ENCODE measurements around the gene NSUN2. TPM values are rescaled to one million over a fixed set of nuclear protein-coding genes. Genes with fewer than 3 reads are reported as not detected.
"Not testable (repeated sequence)": the region's sequence is repeated elsewhere in the genome, so short reads cannot be mapped to it uniquely, and the experiment has no call there.

NSUN2 gene
- polyA plus RNA-seq, 1 donor, result 83.8 TPM

- no peak overlapping the region for H3K27ac ChIP-seq (ENCODE audit: low read length)
- no peaks in the 10 kb centered on the region for H3K4me1 ChIP-seq (ENCODE audit: control insufficient read depth, insufficient read depth, low read length)
- WGBS (ENCODE audit: insufficient coverage, low lambda C conversion rate), result no CpG with 5 or more reads among the region's 10 CpGs
- H3K36me3 ChIP-seq (ENCODE audit: control insufficient read depth, insufficient read depth, low read length), result peaks cover 5% of the 10 kb centered on the region
- peaks cover 6% of the 10 kb centered on the region for H3K9me3 ChIP-seq (ENCODE audit: control insufficient read depth, low read depth, low read length)
- H3K27me3 ChIP-seq (ENCODE audit: control insufficient read depth, insufficient read depth, low read length), result no peaks in the 10 kb centered on the region
- no peak overlapping the region for H3K4me3 ChIP-seq (ENCODE audit: low read length)
- no peak for DNase-seq
Measured at GRCh38 chr5:6649186-6649585, 16.3 kb upstream of the NSUN2 start.

DNA sequence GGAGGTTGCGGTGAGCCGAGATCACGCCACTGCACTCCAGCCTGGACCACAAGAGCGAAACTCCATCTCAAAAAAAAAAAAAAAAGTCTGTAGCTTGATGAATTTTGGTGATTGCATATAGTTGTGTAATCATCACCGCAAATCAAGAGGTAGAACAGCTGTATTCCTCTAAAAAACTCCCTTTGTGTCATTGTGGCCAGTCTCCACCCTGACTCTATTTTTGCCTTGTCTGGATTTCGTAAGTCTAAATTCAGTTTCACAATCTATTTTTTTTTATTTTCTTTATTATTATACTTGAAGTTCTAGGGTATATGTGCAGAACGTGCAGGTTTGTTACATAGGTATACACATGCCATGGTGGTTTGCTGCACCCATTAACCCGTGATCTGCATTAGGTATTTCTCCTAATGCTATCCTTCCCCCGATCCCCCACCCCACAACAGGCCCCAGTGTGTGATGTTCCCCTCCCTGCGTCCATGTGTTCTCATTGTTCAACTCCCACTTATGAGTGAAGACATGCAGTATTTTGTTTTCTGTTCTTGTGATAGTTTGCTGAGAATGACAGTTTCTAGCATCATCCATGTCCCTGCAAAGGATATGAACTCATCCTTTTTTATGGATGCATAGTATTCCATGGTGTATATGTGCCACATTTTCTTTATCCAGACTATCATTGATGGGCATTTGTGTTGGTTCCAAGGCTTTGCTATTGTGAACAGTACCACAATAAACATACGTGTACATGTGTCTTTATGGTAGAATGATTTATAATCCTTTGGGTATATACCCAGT lies 12.9 kb upstream of the NSUN2 start:
- H3K4me1 ChIP-seq (ENCODE audit: control insufficient read depth, insufficient read depth, low read length); H3K27me3 ChIP-seq (ENCODE audit: control insufficient read depth, insufficient read depth, low read length); H3K36me3 ChIP-seq (ENCODE audit: control insufficient read depth, insufficient read depth, low read length); H3K9me3 ChIP-seq (ENCODE audit: control insufficient read depth, low read depth, low read length); H3K27ac ChIP-seq (ENCODE audit: low read length); H3K4me3 ChIP-seq (ENCODE audit: low read length); DNase-seq: not testable (repeated sequence)
- WGBS (ENCODE audit: insufficient coverage, low lambda C conversion rate), result 82% methylated on average over 1 of the region's 11 CpGs

GRCh38 chr5:6644794-6645241 lies 12.0 kb upstream of the NSUN2 start:
- WGBS (ENCODE audit: insufficient coverage, low lambda C conversion rate), result no CpG with 5 or more reads among the region's 6 CpGs

DNA sequence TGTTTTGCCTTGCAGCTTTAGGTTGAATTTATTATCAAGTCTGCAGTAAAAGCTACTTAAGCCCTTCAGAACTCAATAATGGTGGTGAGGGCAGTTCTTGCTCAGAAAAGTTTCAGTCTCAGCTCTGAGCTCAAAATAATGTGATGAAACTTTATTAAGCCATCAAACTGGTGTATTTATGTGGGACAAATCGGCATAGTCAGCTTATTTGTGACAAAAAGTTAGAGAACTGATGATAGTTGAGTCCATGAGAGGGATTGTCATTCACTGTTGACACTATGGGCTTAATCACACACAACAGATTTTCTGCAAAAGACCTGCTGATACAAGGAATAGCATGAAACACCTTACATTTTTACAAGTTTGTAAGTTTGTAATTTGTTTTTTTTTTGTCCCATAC lies 9.8 kb upstream of the NSUN2 start:
- Histone ChIP-seq H3K4me1 (ENCODE audit: control insufficient read depth, insufficient read depth, low read length) (no peaks in the 10 kb centered on the region), H3K36me3 (ENCODE audit: control insufficient read depth, insufficient read depth, low read length) (peaks cover 2% of the 10 kb centered on the region), H3K27me3 (ENCODE audit: control insufficient read depth, insufficient read depth, low read length) (no peaks in the 10 kb centered on the region), H3K9me3 (ENCODE audit: control insufficient read depth, low read depth, low read length) (no peaks in the 10 kb centered on the region), H3K4me3 (ENCODE audit: low read length) (no peak overlapping the region), H3K27ac (ENCODE audit: low read length) (no peak overlapping the region)
- WGBS (ENCODE audit: insufficient coverage, low lambda C conversion rate), result no CpG with 5 or more reads among the region's 1 CpG
- DNase-seq, result no peak

More at GRCh38 chr5:6644794-6645241, 12.0 kb upstream of the NSUN2 start:
- DNase-seq, result no peak
- H3K27ac ChIP-seq (ENCODE audit: low read length), result no peak overlapping the region
- H3K36me3 ChIP-seq (ENCODE audit: control insufficient read depth, insufficient read depth, low read length), result peaks cover 2% of the 10 kb centered on the region
- H3K9me3 ChIP-seq (ENCODE audit: control insufficient read depth, low read depth, low read length), result peaks cover 6% of the 10 kb centered on the region
- no peaks in the 10 kb centered on the region for H3K27me3 ChIP-seq (ENCODE audit: control insufficient read depth, insufficient read depth, low read length)
- no peaks in the 10 kb centered on the region for H3K4me1 ChIP-seq (ENCODE audit: control insufficient read depth, insufficient read depth, low read length)
- H3K4me3 ChIP-seq (ENCODE audit: low read length), result no peak overlapping the region

DNA sequence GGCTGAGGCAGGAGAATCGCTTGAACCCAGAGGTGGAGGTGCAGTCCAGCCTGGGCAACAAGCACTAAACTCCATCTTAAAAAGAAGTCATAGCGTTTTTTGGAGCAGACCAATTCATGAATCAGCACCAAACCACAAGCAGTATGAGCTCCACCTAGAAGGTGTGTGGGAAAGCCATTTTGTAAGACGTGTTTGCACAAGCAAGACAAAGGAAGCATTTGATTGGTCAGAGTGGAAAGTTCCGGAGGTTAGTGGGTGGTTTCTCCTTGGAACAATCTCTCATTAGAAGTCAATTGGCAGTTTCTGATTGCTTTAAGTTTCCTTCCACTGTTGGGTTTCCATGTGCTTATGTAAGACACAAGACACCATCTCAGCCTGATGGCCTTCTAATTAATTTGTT lies 5.4 kb upstream of the NSUN2 start:
- Histone ChIP-seq H3K4me1 (ENCODE audit: control insufficient read depth, insufficient read depth, low read length) (peaks cover 3% of the 10 kb centered on the region), H3K36me3 (ENCODE audit: control insufficient read depth, insufficient read depth, low read length) (no peaks in the 10 kb centered on the region), H3K4me3 (ENCODE audit: low read length) (no peak overlapping the region), H3K27ac (ENCODE audit: low read length) (no peak overlapping the region), H3K27me3 (ENCODE audit: control insufficient read depth, insufficient read depth, low read length) (no peaks in the 10 kb centered on the region), H3K9me3 (ENCODE audit: control insufficient read depth, low read depth, low read length) (no peaks in the 10 kb centered on the region)
- no peak for DNase-seq
- 100% methylated on average over 1 of the region's 4 CpGs for whole genome bisulfite sequencing (ENCODE audit: insufficient coverage, low lambda C conversion rate)

DNA sequence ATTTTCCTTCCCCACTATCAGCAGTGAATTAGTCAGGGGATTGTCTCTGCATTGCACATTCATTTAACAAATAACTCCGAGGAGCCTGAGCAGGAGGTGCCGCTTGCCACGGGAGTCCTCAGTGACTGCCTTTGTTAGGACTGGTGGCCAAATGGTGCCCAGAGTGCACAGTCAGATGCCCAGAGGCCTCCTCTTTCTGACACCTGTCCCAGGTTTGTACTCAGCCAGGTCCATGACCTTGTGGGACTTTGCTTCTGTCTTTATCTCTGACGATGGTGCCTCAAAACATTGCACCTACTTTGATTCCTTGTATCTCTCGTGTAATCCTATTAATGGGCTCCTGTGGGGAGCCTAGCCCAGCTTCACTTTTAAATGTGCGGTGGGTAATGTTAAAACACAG lies 4.7 kb upstream of the NSUN2 start:
- WGBS (ENCODE audit: insufficient coverage, low lambda C conversion rate), result no CpG with 5 or more reads among the region's 6 CpGs
- no peak for DNase-seq
- H3K9me3 ChIP-seq (ENCODE audit: control insufficient read depth, low read depth, low read length), result no peaks in the 10 kb centered on the region
- H3K27ac ChIP-seq (ENCODE audit: low read length), result no peak overlapping the region
- H3K4me1 ChIP-seq (ENCODE audit: control insufficient read depth, insufficient read depth, low read length), result peaks cover 3% of the 10 kb centered on the region
- H3K36me3 ChIP-seq (ENCODE audit: control insufficient read depth, insufficient read depth, low read length), result no peaks in the 10 kb centered on the region
- H3K4me3 ChIP-seq (ENCODE audit: low read length), result no peak overlapping the region
- no peaks in the 10 kb centered on the region for H3K27me3 ChIP-seq (ENCODE audit: control insufficient read depth, insufficient read depth, low read length)

GRCh38 chr5:6637022-6637421 lies 4.2 kb upstream of the NSUN2 start:
- no CpG with 5 or more reads among the region's 10 CpGs for WGBS (ENCODE audit: insufficient coverage, low lambda C conversion rate)
- H3K4me3 ChIP-seq (ENCODE audit: low read length), result no peak overlapping the region
- H3K36me3 ChIP-seq (ENCODE audit: control insufficient read depth, insufficient read depth, low read length), result no peaks in the 10 kb centered on the region
- H3K4me1 ChIP-seq (ENCODE audit: control insufficient read depth, insufficient read depth, low read length), result peaks cover 4% of the 10 kb centered on the region
- no peak overlapping the region for H3K27ac ChIP-seq (ENCODE audit: low read length)
- no peaks in the 10 kb centered on the region for H3K9me3 ChIP-seq (ENCODE audit: control insufficient read depth, low read depth, low read length)
- no peak for DNase-seq
- H3K27me3 ChIP-seq (ENCODE audit: control insufficient read depth, insufficient read depth, low read length), result no peaks in the 10 kb centered on the region

DNA sequence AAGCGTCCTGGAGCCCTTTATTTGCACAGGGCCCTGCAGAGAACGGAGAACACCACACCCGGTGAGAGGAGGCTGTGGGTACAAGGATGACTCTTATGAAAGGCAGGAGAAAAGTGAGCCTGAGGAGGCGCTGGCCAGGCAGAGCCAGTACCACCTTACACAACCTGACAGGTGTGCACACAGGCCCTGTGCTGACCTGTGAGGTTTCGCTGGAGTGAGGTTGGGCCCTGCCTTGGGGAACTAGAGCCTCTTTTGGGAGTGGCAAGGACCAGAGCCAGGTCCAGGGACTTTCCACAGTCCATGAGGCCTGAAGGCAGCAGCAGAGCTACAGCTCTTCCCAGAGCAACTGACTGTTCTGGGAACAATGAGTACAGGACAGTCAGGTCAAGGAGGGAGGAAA lies 3.4 kb upstream of the NSUN2 start:
- Histone ChIP-seq H3K36me3 (ENCODE audit: control insufficient read depth, insufficient read depth, low read length) (peaks cover 1% of the 10 kb centered on the region), H3K27me3 (ENCODE audit: control insufficient read depth, insufficient read depth, low read length) (no peaks in the 10 kb centered on the region), H3K27ac (ENCODE audit: low read length) (no peak overlapping the region), H3K4me1 (ENCODE audit: control insufficient read depth, insufficient read depth, low read length) (peaks cover 10% of the 10 kb centered on the region), H3K9me3 (ENCODE audit: control insufficient read depth, low read depth, low read length) (no peaks in the 10 kb centered on the region), H3K4me3 (ENCODE audit: low read length) (no peak overlapping the region)
- no CpG with 5 or more reads among the region's 5 CpGs for WGBS (ENCODE audit: insufficient coverage, low lambda C conversion rate)
- DNase-seq, result no peak

DNA sequence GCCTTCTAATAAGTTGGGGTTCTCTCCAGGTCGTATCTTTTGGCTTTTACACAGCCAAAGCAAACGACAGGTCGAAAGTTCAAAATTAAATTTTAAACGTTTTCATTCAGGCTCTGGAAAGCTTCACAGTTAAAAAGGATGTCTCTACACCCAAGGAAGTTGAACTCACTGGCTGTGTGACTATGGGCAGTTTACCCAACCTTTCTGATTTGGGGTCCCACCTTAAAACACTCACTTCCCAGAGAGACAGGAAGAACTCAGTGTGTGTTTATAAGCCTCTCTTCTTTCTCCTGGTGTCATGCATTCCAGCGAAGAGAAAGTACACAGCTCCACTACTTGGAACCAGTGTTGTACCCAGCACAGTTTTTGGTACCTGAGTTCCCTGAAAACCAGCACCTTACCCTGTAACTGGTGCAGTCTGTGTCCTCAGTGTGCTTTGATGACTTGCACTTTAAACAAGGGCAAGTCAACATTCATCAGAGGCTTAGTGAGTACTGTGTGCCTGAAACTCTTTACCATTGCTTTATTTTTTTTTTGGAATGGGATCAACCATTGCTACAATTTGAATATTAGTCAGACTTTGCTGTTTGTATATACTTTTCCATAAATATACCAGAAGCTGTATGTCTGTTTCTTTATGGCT lies 2.1 kb upstream of the NSUN2 start:
- no peak for DNase-seq
- Histone ChIP-seq H3K4me3 (ENCODE audit: low read length) (no peak overlapping the region), H3K27me3 (ENCODE audit: control insufficient read depth, insufficient read depth, low read length) (no peaks in the 10 kb centered on the region), H3K27ac (ENCODE audit: low read length) (no peak overlapping the region), H3K9me3 (ENCODE audit: control insufficient read depth, low read depth, low read length) (no peaks in the 10 kb centered on the region), H3K36me3 (ENCODE audit: control insufficient read depth, insufficient read depth, low read length) (peaks cover 10% of the 10 kb centered on the region), H3K4me1 (ENCODE audit: control insufficient read depth, insufficient read depth, low read length) (peaks cover 11% of the 10 kb centered on the region)
- WGBS (ENCODE audit: insufficient coverage, low lambda C conversion rate), result 70% methylated on average over 2 of the region's 5 CpGs

DNA sequence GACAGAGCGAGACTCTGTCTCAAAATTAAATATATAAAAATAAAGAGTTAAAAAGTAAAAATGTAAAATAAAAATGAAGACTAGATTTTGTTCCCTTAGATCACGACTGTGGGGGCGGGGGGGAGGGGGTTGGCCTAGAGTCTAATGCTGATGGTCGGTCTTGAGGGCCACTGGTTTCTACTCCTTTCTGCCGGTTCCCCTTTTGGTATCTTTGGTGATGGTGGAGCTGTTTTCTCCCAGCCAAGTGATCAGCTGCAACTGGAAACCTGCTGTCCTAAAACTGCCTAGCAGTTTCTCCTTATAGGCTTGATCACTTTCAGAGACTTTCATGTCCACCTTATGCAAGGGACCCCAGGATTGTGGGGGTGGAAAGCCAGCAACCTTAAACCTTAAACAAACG lies 1.5 kb upstream of the NSUN2 start:
- no peaks in the 10 kb centered on the region for H3K9me3 ChIP-seq (ENCODE audit: control insufficient read depth, low read depth, low read length)
- H3K36me3 ChIP-seq (ENCODE audit: control insufficient read depth, insufficient read depth, low read length), result peaks cover 16% of the 10 kb centered on the region
- no peaks in the 10 kb centered on the region for H3K27me3 ChIP-seq (ENCODE audit: control insufficient read depth, insufficient read depth, low read length)
- DNase-seq, result no peak
- H3K4me1 ChIP-seq (ENCODE audit: control insufficient read depth, insufficient read depth, low read length), result peaks cover 11% of the 10 kb centered on the region
- H3K27ac ChIP-seq (ENCODE audit: low read length), result no peak overlapping the region
- peak overlapping the region; percentile 70 for H3K4me3 ChIP-seq (ENCODE audit: low read length)
- WGBS (ENCODE audit: insufficient coverage, low lambda C conversion rate), result 20% methylated on average over 2 of the region's 6 CpGs

Data from large intestine (tissue), 3 donors.